ENCODE measurements around the gene TMEM63B.
"Not testable (repeated sequence)": the region's sequence is repeated elsewhere in the genome, so short reads cannot be mapped to it uniquely, and the experiment has no call there.

The TMEM63B gene

GRCh38 chr6:44117397-44118128, 9.8 kb upstream of the TMEM63B start:
- DNase-seq, result no peak

DNA sequence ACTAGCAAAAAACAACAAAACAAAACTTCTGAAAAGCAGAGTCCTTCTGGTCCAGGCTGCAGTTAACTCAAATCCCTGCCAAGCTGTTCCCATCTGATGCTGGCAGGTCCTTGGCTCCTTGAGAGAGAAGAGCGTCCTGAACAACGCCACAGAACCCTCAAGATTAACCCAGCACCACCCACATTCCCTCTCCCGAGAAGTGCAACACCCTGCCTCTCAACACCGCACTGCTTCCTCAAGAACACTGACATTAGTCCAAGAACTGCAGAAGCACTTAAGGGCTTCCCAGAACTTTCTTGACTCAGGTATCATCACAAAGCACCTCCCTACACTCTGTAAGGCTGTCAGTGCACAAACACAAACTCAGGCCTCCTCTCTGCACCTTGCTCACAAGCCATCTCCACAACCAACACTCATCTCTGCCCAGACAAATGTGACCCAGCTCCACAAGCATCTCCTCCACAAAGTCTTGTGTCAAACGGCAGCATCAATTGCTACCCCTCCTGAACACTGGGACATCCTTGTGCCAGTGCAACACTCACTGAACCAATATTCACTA, 7.6 kb upstream of the TMEM63B start:
- DNase-seq, result no peak

GRCh38 chr6:44120692-44121443, 6.5 kb upstream of the TMEM63B start:
- no peak for DNase-seq

DNA sequence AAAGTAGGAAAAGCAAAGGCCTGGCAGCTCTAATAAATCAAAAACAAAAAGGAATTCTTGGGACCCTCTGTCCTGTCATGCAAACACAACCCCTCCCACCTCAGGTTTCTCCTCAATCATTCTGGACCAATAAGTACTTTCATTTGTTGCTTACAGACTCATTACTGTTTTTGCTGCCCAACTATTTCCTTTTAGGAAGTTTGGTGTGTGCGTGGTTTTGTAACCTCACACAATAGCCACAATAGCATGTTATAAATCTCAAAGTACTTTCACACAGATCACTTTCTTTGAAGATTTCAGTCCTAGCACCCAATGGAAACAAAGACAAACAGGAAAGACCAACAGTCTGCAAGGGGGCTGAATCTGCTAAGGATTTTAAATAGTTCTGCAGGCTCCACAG, 4.6 kb upstream of the TMEM63B start:
- DNase-seq, result peak; percentile 2

- DNase-seq, result no peak
These were observed 3.8 kb upstream of the TMEM63B start for GRCh38 chr6:44123544-44123943.

GRCh38 chr6:44126320-44127149, 819 bp upstream of the TMEM63B start:
- DNase-seq, result no peak

- no peak for DNase-seq
These were observed 915 bp downstream of the TMEM63B start for GRCh38 chr6:44128020-44128917.

DNA sequence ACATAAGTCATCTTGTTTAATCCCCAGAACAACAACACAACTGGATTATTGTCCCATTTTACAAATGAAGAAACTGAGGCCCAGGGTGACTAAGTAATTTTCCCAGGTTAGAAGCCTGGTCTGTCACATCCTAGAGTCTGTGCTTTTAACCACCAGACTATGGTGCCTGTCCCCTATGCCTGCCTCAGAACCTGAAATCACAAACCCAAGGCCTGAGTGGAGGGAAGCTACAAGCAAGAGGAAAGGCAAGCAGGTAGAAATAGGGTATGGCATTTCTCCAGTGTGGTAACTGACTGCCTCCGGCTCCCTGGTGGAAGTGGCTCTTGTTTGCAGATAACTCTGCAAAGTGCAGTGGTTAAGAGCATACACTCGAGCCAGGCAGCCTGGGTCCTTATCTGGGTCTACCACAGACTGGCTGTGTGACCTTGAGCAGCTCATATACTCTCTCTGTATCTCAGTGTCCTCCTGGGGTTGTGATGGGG, 2.5 kb downstream of the TMEM63B start:
- no peak for DNase-seq

DNA sequence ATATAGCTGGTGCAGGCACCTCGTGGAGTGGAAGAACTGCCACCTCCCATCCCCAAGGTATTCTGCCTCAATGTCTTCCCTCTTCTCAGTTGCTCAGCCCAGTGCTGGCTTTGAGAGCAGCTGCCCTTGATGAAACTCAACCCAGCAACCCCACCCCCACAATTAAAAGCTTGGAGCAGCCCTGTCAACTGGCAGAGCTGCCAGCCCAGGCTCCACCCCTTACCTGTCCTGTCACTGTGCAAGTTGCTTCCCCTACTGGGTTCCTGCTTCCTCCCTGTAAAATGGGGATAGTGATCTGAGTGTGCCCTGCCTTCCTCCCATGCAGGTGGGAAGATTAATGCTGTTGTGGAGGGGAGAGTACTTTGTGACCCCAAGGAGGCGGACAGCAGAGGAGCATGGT, 4.5 kb downstream of the TMEM63B start:
- no peak for DNase-seq

DNA sequence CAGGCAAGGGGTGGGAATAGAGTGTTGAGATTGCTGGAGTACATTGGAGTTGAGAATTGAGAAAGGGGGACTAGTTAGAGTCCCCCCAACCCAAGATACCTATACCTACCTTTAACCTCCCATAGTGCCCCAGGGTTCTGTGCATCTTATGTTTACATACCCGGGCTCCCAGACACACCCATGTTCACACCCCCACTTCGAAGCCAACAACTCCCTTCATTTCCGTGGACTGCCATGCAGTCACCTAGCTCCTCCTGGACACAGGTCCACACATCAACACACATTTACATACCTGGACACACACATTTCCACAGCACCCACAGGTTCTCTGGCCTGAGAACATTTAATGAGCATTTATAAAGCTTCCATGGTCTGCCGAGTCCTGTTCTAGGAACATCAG, 5.1 kb downstream of the TMEM63B start:
- DNase-seq, result no peak

- no peak for DNase-seq
These were observed 5.9 kb downstream of the TMEM63B start for GRCh38 chr6:44133003-44133931.

GRCh38 chr6:44133981-44134711, 6.8 kb downstream of the TMEM63B start:
- DNase-seq, result no peak

DNA sequence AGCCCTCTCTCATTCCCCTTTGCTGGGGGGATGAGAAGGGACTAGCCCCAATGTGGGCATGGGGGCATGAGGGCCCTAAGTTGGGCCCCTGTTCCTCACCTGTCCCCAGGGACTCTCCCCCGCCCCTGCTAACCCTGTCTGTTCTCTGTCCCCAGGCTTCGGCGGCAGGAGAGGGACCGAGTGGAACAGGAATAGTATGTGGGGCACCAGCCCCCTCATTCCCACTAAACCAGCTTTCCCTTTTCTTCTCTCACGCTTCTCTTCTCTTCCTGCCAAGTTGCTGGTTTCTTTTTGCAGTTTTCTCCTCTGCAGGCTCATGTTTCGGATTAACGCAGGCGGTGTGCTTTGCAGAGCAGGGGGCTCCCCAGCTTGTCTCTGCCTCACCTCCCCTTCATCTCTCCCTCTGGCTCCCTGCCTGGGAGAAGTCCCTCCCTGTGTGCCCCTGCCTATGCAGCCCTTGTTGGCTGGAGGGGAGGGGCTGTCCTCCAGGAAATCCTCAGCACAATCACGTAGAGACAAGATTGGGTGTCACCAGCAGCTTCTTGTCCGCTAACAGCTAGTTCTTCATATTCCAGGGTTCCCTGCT, 7.9 kb downstream of the TMEM63B start:
- DNase-seq, result no peak

DNA sequence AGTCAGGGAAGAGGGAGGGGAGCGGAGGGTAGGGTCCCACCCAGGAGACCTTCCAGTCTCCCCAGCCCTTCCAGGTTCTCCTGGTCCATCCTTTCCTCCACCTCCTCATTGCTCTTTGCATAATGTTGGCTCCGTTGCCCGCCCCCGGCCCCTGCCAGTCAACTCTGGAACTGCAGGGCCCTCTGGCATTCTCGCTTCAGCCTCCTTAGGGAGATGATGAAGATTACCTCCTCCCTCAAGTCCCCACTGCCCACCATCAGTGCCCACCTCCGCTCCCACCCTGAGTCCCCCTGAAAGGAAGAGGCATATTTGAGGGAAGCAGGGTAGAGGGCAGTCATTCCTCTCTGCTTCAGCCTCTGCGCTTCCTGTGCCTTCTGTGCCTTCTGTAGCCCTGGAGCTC, 8.5 kb downstream of the TMEM63B start:
- DNase-seq, result no peak

- no peak for DNase-seq
These were observed 11.5 kb downstream of the TMEM63B start for GRCh38 chr6:44138717-44139350.

- DNase-seq, result no peak
These were observed 12.0 kb downstream of the TMEM63B start for GRCh38 chr6:44139351-44139743.

GRCh38 chr6:44142835-44143234, 15.5 kb downstream of the TMEM63B start:
- no peak for DNase-seq

DNA sequence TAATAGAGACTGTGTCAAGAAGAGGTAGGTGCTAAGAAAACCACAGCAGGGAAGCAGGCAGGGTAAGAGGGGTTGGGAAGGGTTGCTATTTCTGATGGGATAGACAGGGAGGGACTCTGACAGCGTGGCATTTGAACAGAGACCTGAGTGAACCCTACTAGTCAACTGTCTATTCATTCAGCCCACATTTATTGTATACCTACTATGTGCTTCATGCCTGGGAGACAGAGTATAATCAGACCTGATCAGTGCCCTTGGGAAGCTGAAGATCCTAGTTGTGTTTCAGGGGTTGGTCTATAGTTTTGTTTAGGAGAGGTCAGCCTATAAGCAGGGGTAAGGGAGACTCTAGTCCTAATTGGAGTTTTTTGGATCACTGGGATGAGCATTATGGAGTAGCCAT, 16.4 kb downstream of the TMEM63B start:
- DNase-seq, result no peak

- not testable (repeated sequence) for DNase-seq
These were observed 17.2 kb downstream of the TMEM63B start for GRCh38 chr6:44144536-44144935.

Measured in GDM1 (cell line).